GM18520 (cell line): ENCODE data around the gene NACC1.

Source experiments
- ATAC-seq: cut with Tn5 transposase; IDR thresholded peaks from one replicate; pipeline ENCODE4 v1.9.1; 2021; ENCODE audit not compliant: unreplicated experiment

The NACC1 gene

GRCh38 chr19:13087795-13088537, 30.1 kb upstream of the NACC1 start:
- ATAC-seq: no peak

GRCh38 chr19:13089139-13089856, 28.8 kb upstream of the NACC1 start:
- no peak for ATAC-seq

DNA sequence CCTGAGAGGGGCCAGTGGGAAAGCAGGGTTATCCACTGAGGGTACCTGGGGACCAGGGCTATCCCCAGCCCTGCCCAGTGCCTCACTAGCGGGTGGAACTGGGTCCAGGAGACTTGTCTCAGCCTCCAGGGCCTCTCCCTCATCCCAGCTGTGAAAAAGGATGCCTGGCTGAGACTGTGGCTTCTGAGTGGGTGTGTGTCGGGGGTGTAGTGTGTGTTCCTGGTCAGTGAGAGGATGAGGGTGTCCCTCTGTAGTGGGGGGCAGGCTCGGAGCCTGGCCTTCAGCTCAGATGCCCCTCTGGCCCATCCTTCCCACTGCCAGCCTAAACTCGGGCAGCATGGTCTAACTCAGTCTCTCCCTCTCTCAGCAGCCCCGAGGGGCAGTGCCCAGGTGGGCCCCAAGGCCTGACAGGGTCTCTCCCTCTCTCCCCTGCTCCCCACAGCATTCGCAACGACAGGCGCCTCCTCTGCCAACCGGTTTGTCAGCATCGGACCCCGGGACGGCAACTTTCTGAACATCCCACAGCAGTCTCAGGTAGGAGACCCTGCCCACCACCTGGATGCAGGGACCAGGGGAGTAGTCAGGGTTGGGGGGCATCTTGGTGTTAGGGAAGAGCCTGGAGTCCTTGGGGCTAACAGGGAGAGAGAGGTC, 28.1 kb upstream of the NACC1 start:
- no peak for ATAC-seq

DNA sequence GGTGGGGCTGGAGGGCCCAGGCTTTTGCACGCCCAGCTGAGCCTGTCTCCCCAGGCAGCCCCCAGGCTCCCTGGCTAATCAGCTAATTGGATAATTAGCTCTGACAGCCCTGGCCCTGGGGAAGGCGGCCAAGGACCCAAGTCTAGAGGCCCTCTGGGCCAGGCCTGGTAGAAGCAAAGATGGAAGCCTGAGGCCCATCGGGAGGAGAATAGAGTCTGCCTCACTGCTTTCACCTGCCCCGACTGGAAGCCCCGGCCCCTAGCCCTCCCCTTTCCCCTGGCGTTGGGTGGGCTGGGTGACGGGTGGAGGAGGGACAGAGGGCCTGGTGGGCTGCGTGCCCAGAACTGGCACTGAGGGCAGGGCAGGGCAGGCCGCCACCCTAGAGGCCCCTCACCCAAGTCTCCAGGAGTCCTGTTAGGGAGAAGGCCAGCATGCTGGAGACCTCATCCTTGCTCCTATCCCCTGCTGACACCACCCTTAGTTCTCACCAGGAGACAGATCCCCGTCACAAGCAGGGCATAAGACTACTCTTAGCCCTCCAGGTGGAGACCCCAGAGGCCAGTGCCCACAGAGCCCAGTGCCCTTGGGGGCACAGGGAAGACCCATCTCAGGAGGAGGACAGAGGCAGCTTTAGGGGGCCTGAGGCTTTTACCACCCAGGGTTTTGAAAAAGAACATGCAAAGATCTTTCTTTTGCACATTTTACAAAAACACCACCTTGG, 27.4 kb upstream of the NACC1 start:
- no peak for ATAC-seq

- ATAC-seq: no peak
These were observed 26.5 kb upstream of the NACC1 start for GRCh38 chr19:13091400-13092157.

GRCh38 chr19:13092158-13092543, 25.9 kb upstream of the NACC1 start:
- ATAC-seq: no peak

- ATAC-seq: no peak
These were observed 25.3 kb upstream of the NACC1 start for GRCh38 chr19:13092606-13093235.

- ATAC-seq: no peak
These were observed 24.5 kb upstream of the NACC1 start for GRCh38 chr19:13093407-13094105.

DNA sequence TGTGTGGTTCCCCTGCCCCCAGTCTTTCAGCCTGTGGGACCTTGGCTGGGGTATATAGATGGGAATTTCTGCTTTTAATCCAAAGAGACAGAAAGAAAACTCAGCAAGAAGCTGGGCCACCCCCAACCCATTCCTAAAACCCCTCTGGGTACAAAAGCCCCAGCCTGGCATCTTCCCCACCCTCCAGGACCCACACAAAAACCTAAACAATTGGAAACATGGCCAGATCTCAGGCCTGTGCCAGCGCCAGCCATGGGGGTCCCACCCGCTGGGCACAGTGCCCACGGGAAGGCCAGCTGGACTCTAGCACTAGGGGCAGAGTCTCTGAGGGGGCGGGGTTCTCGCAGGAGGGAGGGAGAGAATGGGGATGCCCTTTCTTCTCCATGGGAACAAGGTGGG, 24.0 kb upstream of the NACC1 start:
- no peak for ATAC-seq

DNA sequence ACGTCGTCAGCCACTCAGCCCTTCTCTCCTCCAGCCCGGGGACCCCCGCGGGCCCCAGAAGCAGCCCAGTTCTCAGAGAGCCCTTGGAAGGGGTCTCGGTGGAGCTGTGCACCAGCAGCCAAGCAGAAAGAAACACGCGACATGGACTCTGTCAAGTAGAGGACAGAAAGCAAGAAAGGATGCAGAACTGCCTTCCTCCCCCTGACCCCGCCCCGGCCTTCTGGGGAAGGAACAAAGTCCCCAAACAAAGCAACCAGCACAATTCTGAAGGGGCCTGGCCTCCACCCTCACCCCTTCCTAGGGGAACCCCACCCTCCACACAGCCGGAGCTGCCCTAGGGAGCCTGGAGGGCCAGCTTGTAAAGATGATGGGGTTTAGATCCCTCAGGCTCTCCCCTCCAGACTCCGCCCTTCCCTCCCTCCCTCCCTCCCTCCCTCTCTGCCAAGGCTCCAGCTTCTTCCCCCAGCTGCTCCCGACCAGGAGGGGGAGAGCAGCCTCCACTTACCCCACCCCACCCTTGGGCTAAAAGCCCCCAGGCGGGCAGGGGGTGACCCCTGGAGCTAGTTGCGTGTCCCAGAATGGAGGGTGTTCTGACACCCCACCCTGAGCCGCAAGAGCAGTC, 23.2 kb upstream of the NACC1 start:
- no peak for ATAC-seq

GRCh38 chr19:13095393-13095784, 22.7 kb upstream of the NACC1 start:
- no peak for ATAC-seq

GRCh38 chr19:13095934-13096927, 21.8 kb upstream of the NACC1 start:
- ATAC-seq: no peak

DNA sequence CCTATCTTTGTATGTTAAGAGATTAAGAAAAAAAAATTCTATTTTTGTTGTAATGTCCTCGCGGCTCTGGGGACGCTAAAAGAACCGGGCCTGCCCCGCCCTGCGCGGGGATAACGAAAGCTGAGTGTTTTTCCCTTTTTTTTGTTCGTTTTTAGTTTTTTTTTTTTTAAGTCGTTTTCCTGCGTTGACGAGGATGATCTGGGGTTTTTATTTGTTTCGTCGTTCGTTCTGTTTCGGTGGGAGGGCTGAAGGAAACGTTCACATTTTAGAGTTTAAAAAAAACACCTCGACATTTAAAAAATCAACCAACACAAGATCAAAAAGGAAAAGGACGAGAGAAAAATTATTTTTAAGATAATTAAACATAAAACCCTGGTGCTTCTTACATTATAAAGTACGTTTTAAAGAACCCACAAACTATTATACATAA, 21.0 kb upstream of the NACC1 start:
- no peak for ATAC-seq

GRCh38 chr19:13097463-13098258, 20.4 kb upstream of the NACC1 start:
- ATAC-seq: no peak

DNA sequence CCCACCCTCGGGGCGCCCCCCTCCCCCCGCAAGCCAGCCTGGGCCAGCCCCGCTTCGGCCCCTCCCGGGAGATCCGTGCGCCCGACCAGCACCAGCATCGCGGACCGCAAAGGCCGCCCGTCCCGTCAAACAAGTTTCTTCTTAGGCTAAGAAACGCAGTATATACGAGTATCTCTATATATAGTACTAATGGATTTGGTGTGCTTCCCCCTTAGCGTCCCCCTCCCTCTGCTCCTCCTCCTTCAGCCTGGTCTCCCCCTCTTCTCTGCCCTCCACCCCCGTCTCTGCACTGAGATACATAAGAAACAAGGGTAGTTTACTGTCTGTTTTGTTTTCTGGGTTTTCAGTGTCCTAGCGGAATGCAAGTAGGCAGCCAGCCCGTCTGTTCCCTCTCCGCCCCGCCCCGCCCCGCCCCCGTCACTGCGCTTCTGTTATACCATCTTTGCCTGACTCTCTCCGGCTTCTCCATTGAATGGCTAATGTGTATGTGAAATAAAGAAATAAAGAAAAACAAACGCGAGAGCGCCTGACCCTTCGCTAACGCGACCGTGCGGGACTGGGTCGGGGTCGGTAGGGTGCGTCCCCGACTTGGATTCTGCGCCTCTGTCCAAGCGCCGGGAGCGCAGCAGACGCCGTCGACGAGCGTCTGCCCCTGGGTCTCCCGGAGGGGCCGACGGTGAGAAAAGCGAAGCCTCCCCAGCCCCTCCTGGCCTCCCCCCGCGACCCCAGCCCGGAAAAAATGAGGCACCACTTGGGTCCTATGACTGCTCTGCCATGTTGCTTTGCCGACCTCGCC, 19.6 kb upstream of the NACC1 start:
- no peak for ATAC-seq
